Astrocyte (in vitro differentiated cells and primary cell): ENCODE data around the gene SMC1B. TPM values are rescaled to one million over a fixed set of nuclear protein-coding genes. Genes with fewer than 3 reads are reported as not detected.

Experiments
- DNase-seq: peaks from one replicate; pipeline ENCODE4 v3.0.0-alpha.2; 2010; ENCODE audit warnings: low read depth
- FAIRE-seq: peaks from 2 replicates; lab custom pipeline; 2011; peaks lifted over from hg19 to GRCh38; lab: Jason Lieb, UNC
- H2AFZ ChIP-seq: 2 replicates; pipeline ENCODE4 v1.6.0; 2012; ENCODE audit warnings: low read depth, low read length, inconsistent platforms
- H3K27ac ChIP-seq: 2 replicates; pipeline ENCODE4 v1.5.1; 2011; ENCODE audit warnings: low read depth, low read length, inconsistent platforms
- H3K27me3 ChIP-seq: 2 replicates; pipeline ENCODE4 v1.6.0; 2011; ENCODE audit warnings: low read length, inconsistent platforms; ENCODE audit not compliant: insufficient read depth
- H3K36me3 ChIP-seq: 2 replicates; pipeline ENCODE4 v1.5.1; 2011; ENCODE audit warnings: low read length, inconsistent platforms; ENCODE audit not compliant: insufficient read depth
- H3K4me1 ChIP-seq: 2 replicates; pipeline ENCODE4 v1.5.1; 2011; ENCODE audit warnings: low read length, inconsistent platforms; ENCODE audit not compliant: insufficient read depth
- H3K4me2 ChIP-seq: 2 replicates; pipeline ENCODE4 v1.6.0; 2012; ENCODE audit warnings: low read length, inconsistent platforms
- H3K4me3 ChIP-seq: 2 replicates; pipeline ENCODE4 v1.5.1; 2011; ENCODE audit warnings: low read depth, mild to moderate bottlenecking, low read length, inconsistent platforms; ENCODE audit not compliant: insufficient read depth
- H3K79me2 ChIP-seq: 2 replicates; pipeline ENCODE4 v1.6.0; 2012; ENCODE audit warnings: mild to moderate bottlenecking, low read length, inconsistent platforms; ENCODE audit not compliant: insufficient read depth
- H3K9ac ChIP-seq: 2 replicates; pipeline ENCODE4 v1.6.0; 2012; ENCODE audit warnings: mild to moderate bottlenecking, low read length, inconsistent platforms
- H3K9me3 ChIP-seq: 2 replicates; pipeline ENCODE4 v1.5.1; 2012; ENCODE audit warnings: low read depth, mild to moderate bottlenecking, low read length, inconsistent platforms; ENCODE audit not compliant: insufficient read depth
- H4K20me1 ChIP-seq: 2 replicates; pipeline ENCODE4 v1.6.0; 2012; ENCODE audit warnings: low read length, inconsistent platforms; ENCODE audit not compliant: insufficient read depth
- H3K27ac Mint-ChIP-seq: one replicate; pipeline ENCODE4 v1.8.0; 2021; ENCODE audit warnings: mild to moderate bottlenecking, mixed read lengths; ENCODE audit not compliant: unreplicated experiment
- H3K27me3 Mint-ChIP-seq: one replicate; pipeline ENCODE4 v1.8.0; 2021; ENCODE audit warnings: low read depth, mixed read lengths; ENCODE audit not compliant: unreplicated experiment
- H3K36me3 Mint-ChIP-seq: one replicate; pipeline ENCODE4 v1.8.0; 2021; ENCODE audit warnings: low read depth, mixed read lengths; ENCODE audit not compliant: unreplicated experiment
- H3K4me1 Mint-ChIP-seq: one replicate; pipeline ENCODE4 v1.8.0; 2021; ENCODE audit warnings: low read depth, mixed read lengths; ENCODE audit not compliant: unreplicated experiment
- H3K4me3 Mint-ChIP-seq: one replicate; pipeline ENCODE4 v1.8.0; 2021; ENCODE audit warnings: mild to moderate bottlenecking, moderate library complexity, mixed read lengths; ENCODE audit not compliant: unreplicated experiment
- H3K9me3 Mint-ChIP-seq: one replicate; pipeline ENCODE4 v1.8.0; 2021; ENCODE audit warnings: mild to moderate bottlenecking, mixed read lengths; ENCODE audit not compliant: unreplicated experiment
- EZH2 ChIP-seq: IDR thresholded peaks from 2 replicates; pipeline ENCODE4 v1.6.1; 2012; ENCODE audit warnings: mild to moderate bottlenecking, low read length, inconsistent platforms; ENCODE audit not compliant: insufficient read depth
- total RNA-seq: library from RNA; stranded (reverse); gene quantifications from 2 replicates; pipeline ENCODE4 v1.2.1, GENCODE V29; 2021
- TF ChIP-seq, protein P1 (sequence below): IDR thresholded peaks from 2 replicates; pipeline ENCODE4 v1.5.1; 2011; ENCODE audit warnings: low read depth, mild to moderate bottlenecking, inconsistent platforms, low read length, moderate library complexity; ENCODE audit not compliant: insufficient read depth

Gene SMC1B
- total RNA-seq, 1 donor from 2014 or later: not detected

DNA sequence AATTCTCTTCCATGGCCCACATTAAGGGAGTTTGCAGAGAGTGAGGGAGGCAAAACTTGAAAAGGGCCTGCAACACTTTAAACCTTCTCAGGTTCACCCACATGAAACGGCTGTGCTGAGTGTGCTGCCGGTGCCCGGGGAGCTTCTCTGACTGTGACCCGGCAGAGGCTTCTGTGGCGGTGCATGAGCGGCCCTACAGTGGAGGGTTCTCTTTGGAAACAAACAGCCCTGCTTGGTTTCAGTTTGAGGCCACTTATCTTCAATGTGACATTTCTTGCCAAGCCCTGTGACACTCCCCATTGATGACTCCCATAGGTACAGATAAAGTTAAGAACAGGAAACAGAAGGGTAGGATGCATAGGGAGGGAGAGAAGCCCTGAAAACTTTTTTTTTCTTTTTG is 71.9 kb downstream of the SMC1B start:
- Mint-ChIP-seq H3K4me1 (no peaks in the 10 kb centered on the region), H3K9me3 (no peaks in the 10 kb centered on the region), H3K27ac (no peak overlapping the region), H3K36me3 (peaks cover 16% of the 10 kb centered on the region), H3K4me3 (no peak overlapping the region), H3K27me3 (no peaks in the 10 kb centered on the region)
- H2AFZ ChIP-seq: no peak overlapping the region
- no peaks in the 10 kb centered on the region for H3K27me3 ChIP-seq
- peaks cover 2% of the 10 kb centered on the region for H3K36me3 ChIP-seq
- H3K9me3 ChIP-seq: no peaks in the 10 kb centered on the region
- no peaks in the 10 kb centered on the region for H3K79me2 ChIP-seq
- H3K4me1 ChIP-seq: peaks cover 7% of the 10 kb centered on the region
- no peak for FAIRE-seq
- H3K4me3 ChIP-seq: no peak overlapping the region
- H4K20me1 ChIP-seq: no peaks in the 10 kb centered on the region
- H3K27ac ChIP-seq: no peak overlapping the region
- no peak overlapping the region for H3K4me2 ChIP-seq
- no peak for DNase-seq
- TF ChIP-seq EZH2: no peak
- TF ChIP-seq, protein P1, sequence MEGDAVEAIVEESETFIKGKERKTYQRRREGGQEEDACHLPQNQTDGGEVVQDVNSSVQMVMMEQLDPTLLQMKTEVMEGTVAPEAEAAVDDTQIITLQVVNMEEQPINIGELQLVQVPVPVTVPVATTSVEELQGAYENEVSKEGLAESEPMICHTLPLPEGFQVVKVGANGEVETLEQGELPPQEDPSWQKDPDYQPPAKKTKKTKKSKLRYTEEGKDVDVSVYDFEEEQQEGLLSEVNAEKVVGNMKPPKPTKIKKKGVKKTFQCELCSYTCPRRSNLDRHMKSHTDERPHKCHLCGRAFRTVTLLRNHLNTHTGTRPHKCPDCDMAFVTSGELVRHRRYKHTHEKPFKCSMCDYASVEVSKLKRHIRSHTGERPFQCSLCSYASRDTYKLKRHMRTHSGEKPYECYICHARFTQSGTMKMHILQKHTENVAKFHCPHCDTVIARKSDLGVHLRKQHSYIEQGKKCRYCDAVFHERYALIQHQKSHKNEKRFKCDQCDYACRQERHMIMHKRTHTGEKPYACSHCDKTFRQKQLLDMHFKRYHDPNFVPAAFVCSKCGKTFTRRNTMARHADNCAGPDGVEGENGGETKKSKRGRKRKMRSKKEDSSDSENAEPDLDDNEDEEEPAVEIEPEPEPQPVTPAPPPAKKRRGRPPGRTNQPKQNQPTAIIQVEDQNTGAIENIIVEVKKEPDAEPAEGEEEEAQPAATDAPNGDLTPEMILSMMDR: no peak
- H3K9ac ChIP-seq: no peak overlapping the region

- Histone ChIP-seq H3K27ac (no peak overlapping the region), H3K4me2 (no peak overlapping the region), H3K79me2 (no peaks in the 10 kb centered on the region), H3K36me3 (peaks cover 2% of the 10 kb centered on the region), H3K4me1 (peaks cover 7% of the 10 kb centered on the region), H3K27me3 (no peaks in the 10 kb centered on the region), H3K9me3 (no peaks in the 10 kb centered on the region), H3K4me3 (no peak overlapping the region), H3K9ac (no peak overlapping the region), H2AFZ (no peak overlapping the region), H4K20me1 (no peaks in the 10 kb centered on the region)
- FAIRE-seq (no peak), DNase-seq (no peak)
- no peaks in the 10 kb centered on the region for H3K9me3 Mint-ChIP-seq
- H3K4me3 Mint-ChIP-seq: no peak overlapping the region
- H3K27me3 Mint-ChIP-seq: no peaks in the 10 kb centered on the region
- H3K27ac Mint-ChIP-seq: no peak overlapping the region
- H3K36me3 Mint-ChIP-seq: peaks cover 13% of the 10 kb centered on the region
- H3K4me1 Mint-ChIP-seq: no peaks in the 10 kb centered on the region
- TF ChIP-seq, protein P1: no peak
- TF ChIP-seq EZH2: no peak
Measured at GRCh38 chr22:45340323-45340722, 73.1 kb downstream of the SMC1B start.

GRCh38 chr22:45338795-45339194 is 74.6 kb downstream of the SMC1B start:
- Mint-ChIP-seq H3K9me3 (no peaks in the 10 kb centered on the region), H3K4me1 (no peaks in the 10 kb centered on the region), H3K27ac (no peak overlapping the region), H3K4me3 (no peak overlapping the region), H3K27me3 (no peaks in the 10 kb centered on the region), H3K36me3 (peaks cover 20% of the 10 kb centered on the region)
- Histone ChIP-seq H3K79me2 (no peaks in the 10 kb centered on the region), H3K4me2 (no peak overlapping the region), H2AFZ (no peak overlapping the region), H3K36me3 (peaks cover 2% of the 10 kb centered on the region), H4K20me1 (no peaks in the 10 kb centered on the region), H3K4me1 (peaks cover 7% of the 10 kb centered on the region), H3K4me3 (no peak overlapping the region), H3K27me3 (no peaks in the 10 kb centered on the region), H3K9me3 (no peaks in the 10 kb centered on the region), H3K27ac (no peak overlapping the region), H3K9ac (no peak overlapping the region)
- TF ChIP-seq EZH2: no peak
- TF ChIP-seq, protein P1: no peak
- no peak for FAIRE-seq
- DNase-seq: no peak
